Neural cell (in vitro differentiated cells): Measurements from ENCODE around the gene MALAT1. TPM values are rescaled to one million over a fixed set of nuclear protein-coding genes. Genes with fewer than 3 reads are reported as not detected.

Experiments
- H2AFZ ChIP-seq: fragments of 200-600, 300-800 bp; sonication (generic), shearing (Covaris generic); 2 replicates; pipeline ENCODE4 v1.6.0; 2014; ENCODE audit warnings: low read depth, mild to moderate bottlenecking, antibody characterized with exemption, low read length, moderate library complexity
- H3F3A ChIP-seq: fragments of 200-600 bp; shearing (Covaris generic); 2 replicates; pipeline ENCODE4 v1.6.1; 2016; ENCODE audit warnings: mild to moderate bottlenecking, moderate library complexity, mixed read lengths, antibody characterized with exemption, low read length; ENCODE audit not compliant: insufficient read depth, poor library complexity, severe bottlenecking
- H3K27ac ChIP-seq: fragments of 200-600, 300-800 bp; sonication (generic), shearing (Covaris generic); 2 replicates; pipeline ENCODE4 v1.5.1; 2014; ENCODE audit warnings: mild to moderate bottlenecking, low read length, moderate library complexity
- H3K27me3 ChIP-seq: fragments of 300-800, 200-600 bp; sonication (generic), shearing (Covaris generic); 2 replicates; pipeline ENCODE4 v1.6.0; 2014; ENCODE audit warnings: mild to moderate bottlenecking, low read depth, low read length, moderate library complexity; ENCODE audit not compliant: insufficient read depth
- H3K36me3 ChIP-seq: fragments of 300-800, 200-600 bp; sonication (generic), shearing (Covaris generic); 2 replicates; pipeline ENCODE4 v1.5.1; 2014; ENCODE audit warnings: mild to moderate bottlenecking, antibody characterized with exemption, low read length, moderate library complexity; ENCODE audit not compliant: insufficient read depth
- H3K4me2 ChIP-seq: fragments of 300-800, 200-600 bp; sonication (generic), shearing (Covaris generic); 2 replicates; pipeline ENCODE4 v1.6.0; 2014; ENCODE audit warnings: mild to moderate bottlenecking, low read length
- H3K4me3 ChIP-seq: fragments of 300-800, 200-600 bp; sonication (generic), shearing (Covaris generic); 2 replicates; pipeline ENCODE4 v1.5.1; 2014; ENCODE audit warnings: mild to moderate bottlenecking, low read length, moderate library complexity
- H3K79me2 ChIP-seq: fragments of 200-600 bp; shearing (Covaris generic); replicated peaks from 2 replicates; pipeline ENCODE4 v1.6.0; 2014; ENCODE audit warnings: mild to moderate bottlenecking, low read length, moderate library complexity; ENCODE audit not compliant: insufficient read depth
- H3K9ac ChIP-seq: fragments of 300-800, 200-600 bp; sonication (generic), shearing (Covaris generic); 2 replicates; pipeline ENCODE4 v1.6.1; 2016; ENCODE audit warnings: mild to moderate bottlenecking, low read length, mixed read lengths
- H3K9me2 ChIP-seq: fragments of 200-600 bp; shearing (Covaris generic); 2 replicates; pipeline ENCODE4 v1.6.1; 2016; ENCODE audit warnings: mild to moderate bottlenecking, low read length, mixed read lengths; ENCODE audit not compliant: insufficient read depth
- H3K9me3 ChIP-seq: fragments of 200-600, 300-800 bp; sonication (generic), shearing (Covaris generic); 2 replicates; pipeline ENCODE4 v1.6.1; 2016; ENCODE audit warnings: mild to moderate bottlenecking, mixed run types, low read length, moderate library complexity, mixed read lengths
- H4K20me1 ChIP-seq: fragments of 200-600 bp; shearing (Covaris generic); 2 replicates; pipeline ENCODE4 v1.6.1; 2016; ENCODE audit warnings: mild to moderate bottlenecking, mixed run types; ENCODE audit not compliant: insufficient read depth
- EP300 ChIP-seq: fragments of 450-650 bp; conservative IDR thresholded peaks from 2 replicates; pipeline ENCODE4 v1.6.1; 2014; ENCODE audit warnings: antibody characterized with exemption, mild to moderate bottlenecking, moderate library complexity; ENCODE audit not compliant: poor library complexity, severe bottlenecking
- EZH2 ChIP-seq: fragments of 200-600, 300-800 bp; shearing (Covaris generic), sonication (generic); IDR thresholded peaks from 2 replicates; pipeline ENCODE4 v1.6.1; 2014; ENCODE audit warnings: antibody characterized with exemption, low read length, borderline replicate concordance, mild to moderate bottlenecking; ENCODE audit not compliant: insufficient read depth, poor library complexity, severe bottlenecking
- MXI1 ChIP-seq: fragments of 450-650 bp; conservative IDR thresholded peaks from 2 replicates; pipeline ENCODE4 v1.6.1; 2014; ENCODE audit warnings: antibody characterized with exemption, mild to moderate bottlenecking; ENCODE audit not compliant: poor library complexity, severe bottlenecking
- POLR2AphosphoS5 ChIP-seq: IDR thresholded peaks from 2 replicates; pipeline ENCODE4 v1.6.1; 2012
- RAD21 ChIP-seq: fragments of 450-650 bp; conservative IDR thresholded peaks from 2 replicates; pipeline ENCODE4 v1.6.1; 2014; ENCODE audit warnings: antibody characterized with exemption, mild to moderate bottlenecking, moderate library complexity
- SMC3 ChIP-seq: fragments of 450-650 bp; conservative IDR thresholded peaks from 2 replicates; pipeline ENCODE4 v1.6.1; 2014; ENCODE audit warnings: antibody characterized with exemption, mild to moderate bottlenecking, moderate library complexity; ENCODE audit not compliant: poor library complexity
- TAF1 ChIP-seq: IDR thresholded peaks from 2 replicates; pipeline ENCODE4 v1.6.1; 2012; ENCODE audit warnings: low read depth
- polyA plus RNA-seq: library from polyadenylated mRNA; depleted of rRNA; stranded (reverse); fragments of >200 nt; gene quantifications from 2 replicates; pipeline ENCODE4 v1.2.3, GENCODE V29; 2014
- TF ChIP-seq, protein P1 (sequence below): fragments of 450-650 bp; IDR thresholded peaks from 2 replicates; pipeline ENCODE4 v1.5.1; 2014; ENCODE audit warnings: antibody characterized with exemption, mild to moderate bottlenecking, moderate library complexity; ENCODE audit not compliant: poor library complexity, severe bottlenecking
- TF ChIP-seq, protein P2 (sequence below): IDR thresholded peaks from 2 replicates; pipeline ENCODE4 v1.6.1; 2012; ENCODE audit warnings: borderline replicate concordance

MALAT1 gene
- polyA plus RNA-seq, 1 donor from 2014 or later = 1,383 TPM

DNA sequence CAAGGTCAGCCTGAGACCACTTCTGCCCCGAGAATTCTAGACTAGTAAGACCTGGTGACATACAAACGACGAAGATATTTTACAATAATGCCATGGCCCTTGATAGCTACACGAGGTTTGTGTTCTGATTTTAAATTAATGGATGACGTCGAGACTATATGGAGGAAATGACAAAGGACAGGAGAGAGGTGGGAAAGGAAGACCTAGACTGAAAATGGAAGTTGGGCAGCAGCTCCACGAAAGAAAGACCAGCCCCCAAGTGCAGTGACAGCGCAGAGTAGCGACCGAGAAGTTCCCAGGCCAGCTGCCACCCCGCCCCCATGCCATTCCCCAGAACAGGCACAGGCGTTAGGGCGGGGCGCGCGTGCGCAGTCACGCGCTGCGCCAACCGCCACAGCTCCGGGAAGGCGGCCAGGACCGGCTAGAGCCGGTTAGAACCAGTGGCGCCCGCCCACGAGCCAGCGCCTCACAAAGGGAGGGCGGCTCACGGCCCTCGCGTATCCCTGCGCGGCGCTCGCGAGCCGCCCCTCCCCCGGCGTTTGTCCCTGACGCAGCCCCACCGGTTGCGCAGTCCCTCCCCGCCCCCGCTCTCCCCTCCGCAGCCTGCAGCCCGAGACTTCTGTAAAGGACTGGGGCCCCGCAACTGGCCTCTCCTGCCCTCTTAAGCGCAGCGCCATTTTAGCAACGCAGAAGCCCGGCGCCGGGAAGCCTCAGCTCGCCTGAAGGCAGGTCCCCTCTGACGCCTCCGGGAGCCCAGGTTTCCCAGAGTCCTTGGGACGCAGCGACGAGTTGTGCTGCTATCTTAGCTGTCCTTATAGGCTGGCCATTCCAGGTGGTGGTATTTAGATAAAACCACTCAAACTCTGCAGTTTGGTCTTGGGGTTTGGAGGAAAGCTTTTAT is 1.5 kb upstream of the MALAT1 start:
- peak overlapping the region; percentile 78 for H3K4me3 ChIP-seq
- no peaks in the 10 kb centered on the region for H3K9me2 ChIP-seq
- H3K9ac ChIP-seq = peak overlapping the region; percentile 99
- peak overlapping the region; percentile 98 for H3K4me2 ChIP-seq
- peaks cover 6% of the 10 kb centered on the region for H3K36me3 ChIP-seq
- H3K79me2 ChIP-seq = peaks cover 92% of the 10 kb centered on the region
- H2AFZ ChIP-seq = no peak overlapping the region
- no peaks in the 10 kb centered on the region for H3K9me3 ChIP-seq
- H3K27ac ChIP-seq = peak overlapping the region; percentile 100
- H3F3A ChIP-seq = peaks cover 13% of the 10 kb centered on the region
- no peaks in the 10 kb centered on the region for H3K27me3 ChIP-seq
- peaks cover 27% of the 10 kb centered on the region for H4K20me1 ChIP-seq
- TF ChIP-seq, protein P1, sequence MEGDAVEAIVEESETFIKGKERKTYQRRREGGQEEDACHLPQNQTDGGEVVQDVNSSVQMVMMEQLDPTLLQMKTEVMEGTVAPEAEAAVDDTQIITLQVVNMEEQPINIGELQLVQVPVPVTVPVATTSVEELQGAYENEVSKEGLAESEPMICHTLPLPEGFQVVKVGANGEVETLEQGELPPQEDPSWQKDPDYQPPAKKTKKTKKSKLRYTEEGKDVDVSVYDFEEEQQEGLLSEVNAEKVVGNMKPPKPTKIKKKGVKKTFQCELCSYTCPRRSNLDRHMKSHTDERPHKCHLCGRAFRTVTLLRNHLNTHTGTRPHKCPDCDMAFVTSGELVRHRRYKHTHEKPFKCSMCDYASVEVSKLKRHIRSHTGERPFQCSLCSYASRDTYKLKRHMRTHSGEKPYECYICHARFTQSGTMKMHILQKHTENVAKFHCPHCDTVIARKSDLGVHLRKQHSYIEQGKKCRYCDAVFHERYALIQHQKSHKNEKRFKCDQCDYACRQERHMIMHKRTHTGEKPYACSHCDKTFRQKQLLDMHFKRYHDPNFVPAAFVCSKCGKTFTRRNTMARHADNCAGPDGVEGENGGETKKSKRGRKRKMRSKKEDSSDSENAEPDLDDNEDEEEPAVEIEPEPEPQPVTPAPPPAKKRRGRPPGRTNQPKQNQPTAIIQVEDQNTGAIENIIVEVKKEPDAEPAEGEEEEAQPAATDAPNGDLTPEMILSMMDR = no peak
- peak; percentile 21 for TF ChIP-seq MXI1
- TF ChIP-seq SMC3 = peak; percentile 64
- TF ChIP-seq TAF1 = peak; percentile 97
- TF ChIP-seq, protein P2, sequence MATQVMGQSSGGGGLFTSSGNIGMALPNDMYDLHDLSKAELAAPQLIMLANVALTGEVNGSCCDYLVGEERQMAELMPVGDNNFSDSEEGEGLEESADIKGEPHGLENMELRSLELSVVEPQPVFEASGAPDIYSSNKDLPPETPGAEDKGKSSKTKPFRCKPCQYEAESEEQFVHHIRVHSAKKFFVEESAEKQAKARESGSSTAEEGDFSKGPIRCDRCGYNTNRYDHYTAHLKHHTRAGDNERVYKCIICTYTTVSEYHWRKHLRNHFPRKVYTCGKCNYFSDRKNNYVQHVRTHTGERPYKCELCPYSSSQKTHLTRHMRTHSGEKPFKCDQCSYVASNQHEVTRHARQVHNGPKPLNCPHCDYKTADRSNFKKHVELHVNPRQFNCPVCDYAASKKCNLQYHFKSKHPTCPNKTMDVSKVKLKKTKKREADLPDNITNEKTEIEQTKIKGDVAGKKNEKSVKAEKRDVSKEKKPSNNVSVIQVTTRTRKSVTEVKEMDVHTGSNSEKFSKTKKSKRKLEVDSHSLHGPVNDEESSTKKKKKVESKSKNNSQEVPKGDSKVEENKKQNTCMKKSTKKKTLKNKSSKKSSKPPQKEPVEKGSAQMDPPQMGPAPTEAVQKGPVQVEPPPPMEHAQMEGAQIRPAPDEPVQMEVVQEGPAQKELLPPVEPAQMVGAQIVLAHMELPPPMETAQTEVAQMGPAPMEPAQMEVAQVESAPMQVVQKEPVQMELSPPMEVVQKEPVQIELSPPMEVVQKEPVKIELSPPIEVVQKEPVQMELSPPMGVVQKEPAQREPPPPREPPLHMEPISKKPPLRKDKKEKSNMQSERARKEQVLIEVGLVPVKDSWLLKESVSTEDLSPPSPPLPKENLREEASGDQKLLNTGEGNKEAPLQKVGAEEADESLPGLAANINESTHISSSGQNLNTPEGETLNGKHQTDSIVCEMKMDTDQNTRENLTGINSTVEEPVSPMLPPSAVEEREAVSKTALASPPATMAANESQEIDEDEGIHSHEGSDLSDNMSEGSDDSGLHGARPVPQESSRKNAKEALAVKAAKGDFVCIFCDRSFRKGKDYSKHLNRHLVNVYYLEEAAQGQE = peak; percentile 81
- peak; percentile 60 for TF ChIP-seq RAD21
- TF ChIP-seq POLR2AphosphoS5 = peak; percentile 88
- TF ChIP-seq EZH2 = no peak
- TF ChIP-seq EP300 = peak; percentile 97

DNA sequence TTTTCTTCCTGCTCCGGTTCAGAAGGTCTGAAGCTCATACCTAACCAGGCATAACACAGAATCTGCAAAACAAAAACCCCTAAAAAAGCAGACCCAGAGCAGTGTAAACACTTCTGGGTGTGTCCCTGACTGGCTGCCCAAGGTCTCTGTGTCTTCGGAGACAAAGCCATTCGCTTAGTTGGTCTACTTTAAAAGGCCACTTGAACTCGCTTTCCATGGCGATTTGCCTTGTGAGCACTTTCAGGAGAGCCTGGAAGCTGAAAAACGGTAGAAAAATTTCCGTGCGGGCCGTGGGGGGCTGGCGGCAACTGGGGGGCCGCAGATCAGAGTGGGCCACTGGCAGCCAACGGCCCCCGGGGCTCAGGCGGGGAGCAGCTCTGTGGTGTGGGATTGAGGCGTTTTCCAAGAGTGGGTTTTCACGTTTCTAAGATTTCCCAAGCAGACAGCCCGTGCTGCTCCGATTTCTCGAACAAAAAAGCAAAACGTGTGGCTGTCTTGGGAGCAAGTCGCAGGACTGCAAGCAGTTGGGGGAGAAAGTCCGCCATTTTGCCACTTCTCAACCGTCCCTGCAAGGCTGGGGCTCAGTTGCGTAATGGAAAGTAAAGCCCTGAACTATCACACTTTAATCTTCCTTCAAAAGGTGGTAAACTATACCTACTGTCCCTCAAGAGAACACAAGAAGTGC is 661 bp upstream of the MALAT1 start:
- H3K9me2 ChIP-seq = no peaks in the 10 kb centered on the region
- no peaks in the 10 kb centered on the region for H3K27me3 ChIP-seq
- peaks cover 13% of the 10 kb centered on the region for H3K36me3 ChIP-seq
- H3K4me3 ChIP-seq = peak overlapping the region; percentile 78
- H3K9me3 ChIP-seq = no peaks in the 10 kb centered on the region
- peaks cover 35% of the 10 kb centered on the region for H4K20me1 ChIP-seq
- H3F3A ChIP-seq = peaks cover 12% of the 10 kb centered on the region
- TF ChIP-seq, protein P2 = peak; percentile 68
- TF ChIP-seq, protein P1 = peak; percentile 4
- no peak for TF ChIP-seq POLR2AphosphoS5
- H3K79me2 ChIP-seq = peaks cover 92% of the 10 kb centered on the region
- H3K27ac ChIP-seq = peak overlapping the region; percentile 100
- H3K4me2 ChIP-seq = peak overlapping the region; percentile 63
- peak overlapping the region; percentile 99 for H3K9ac ChIP-seq
- no peak overlapping the region for H2AFZ ChIP-seq
